ENCODE measurements around the gene PACRGL. TPM values are rescaled to one million over a fixed set of nuclear protein-coding genes. Genes with fewer than 3 reads are reported as not detected.

The PACRGL gene
- total RNA-seq, 4 donors from 2014 or later, result 10.8 to 28.6 (median 13.7) TPM

DNA sequence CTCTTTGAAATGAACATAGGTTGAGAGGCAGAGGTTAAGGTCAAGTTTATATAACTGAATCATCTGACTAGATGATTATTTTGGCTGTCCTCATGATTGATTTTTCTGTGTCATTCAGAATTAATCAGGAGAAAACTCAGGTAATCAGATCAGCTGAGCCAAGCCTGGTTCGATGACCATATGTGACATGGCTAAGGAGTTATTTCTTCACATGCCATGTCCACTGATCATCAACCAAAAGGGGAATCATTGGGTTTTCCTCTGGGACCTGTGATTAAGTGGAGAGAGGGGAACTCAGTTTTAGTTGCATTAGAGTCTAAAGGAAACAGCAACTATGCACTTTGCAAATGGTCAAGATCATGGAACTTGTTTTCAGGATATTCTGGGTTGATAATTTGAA lies 20.3 kb upstream of the PACRGL start:
- Histone ChIP-seq H3K9me3 (no peaks in the 10 kb centered on the region), H3K4me1 (no peaks in the 10 kb centered on the region), H3K27me3 (no peaks in the 10 kb centered on the region), H3K4me3 (no peak overlapping the region), H3K27ac (no peak overlapping the region), H3K36me3 (no peaks in the 10 kb centered on the region)
- TF ChIP-seq, protein P1, sequence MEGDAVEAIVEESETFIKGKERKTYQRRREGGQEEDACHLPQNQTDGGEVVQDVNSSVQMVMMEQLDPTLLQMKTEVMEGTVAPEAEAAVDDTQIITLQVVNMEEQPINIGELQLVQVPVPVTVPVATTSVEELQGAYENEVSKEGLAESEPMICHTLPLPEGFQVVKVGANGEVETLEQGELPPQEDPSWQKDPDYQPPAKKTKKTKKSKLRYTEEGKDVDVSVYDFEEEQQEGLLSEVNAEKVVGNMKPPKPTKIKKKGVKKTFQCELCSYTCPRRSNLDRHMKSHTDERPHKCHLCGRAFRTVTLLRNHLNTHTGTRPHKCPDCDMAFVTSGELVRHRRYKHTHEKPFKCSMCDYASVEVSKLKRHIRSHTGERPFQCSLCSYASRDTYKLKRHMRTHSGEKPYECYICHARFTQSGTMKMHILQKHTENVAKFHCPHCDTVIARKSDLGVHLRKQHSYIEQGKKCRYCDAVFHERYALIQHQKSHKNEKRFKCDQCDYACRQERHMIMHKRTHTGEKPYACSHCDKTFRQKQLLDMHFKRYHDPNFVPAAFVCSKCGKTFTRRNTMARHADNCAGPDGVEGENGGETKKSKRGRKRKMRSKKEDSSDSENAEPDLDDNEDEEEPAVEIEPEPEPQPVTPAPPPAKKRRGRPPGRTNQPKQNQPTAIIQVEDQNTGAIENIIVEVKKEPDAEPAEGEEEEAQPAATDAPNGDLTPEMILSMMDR (IDR thresholded peaks at IDR 0.05), result no peak
- TF ChIP-seq POLR2A (IDR thresholded peaks at IDR 0.05), result no peak
- intact Hi-C loops (cut with DNase I), result loop anchor here (10.0 kb wide), 2 partner anchors 255 to 1985 kb away; no protein-coding TSS in a partner anchor
- WGBS, 2 donors, result 42 to 57% methylated on average over 1 of the region's 1 CpG
- no peak for DNase-seq

GRCh38 chr4:20680736-20681135 lies 19.5 kb upstream of the PACRGL start:
- Histone ChIP-seq H3K27ac (no peak overlapping the region), H3K36me3 (no peaks in the 10 kb centered on the region), H3K4me1 (no peaks in the 10 kb centered on the region), H3K4me3 (no peak overlapping the region), H3K27me3 (no peaks in the 10 kb centered on the region), H3K9me3 (no peaks in the 10 kb centered on the region)
- intact Hi-C loops (cut with DNase I), result loop anchor here (10.0 kb wide), 2 partner anchors 256 to 1986 kb away; no protein-coding TSS in a partner anchor
- no peak for DNase-seq
- WGBS, 2 donors, result 36 to 68% methylated on average over 1 of the region's 1 CpG
- TF ChIP-seq, protein P1 (IDR thresholded peaks at IDR 0.05), result no peak
- no peak for TF ChIP-seq POLR2A (IDR thresholded peaks at IDR 0.05)

DNA sequence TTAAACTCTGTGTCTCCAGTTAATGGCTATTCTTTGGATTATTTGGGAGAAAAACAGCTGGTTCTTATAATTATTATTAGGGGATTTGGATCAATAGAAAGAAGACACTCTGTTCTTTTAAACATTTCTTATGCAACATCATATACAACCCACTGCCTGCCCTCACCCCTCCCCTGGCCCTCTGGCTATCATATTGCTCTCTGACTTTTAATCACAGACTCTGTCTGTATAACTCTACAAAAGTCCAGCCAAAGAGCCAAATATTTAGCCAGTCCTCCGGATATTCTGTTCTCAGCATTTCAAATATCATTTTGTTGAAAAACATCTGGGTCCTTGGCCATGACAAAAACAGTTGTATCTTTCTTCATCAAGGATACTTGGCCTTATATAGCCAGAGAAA lies 19.0 kb upstream of the PACRGL start:
- TF ChIP-seq, protein P1 (IDR thresholded peaks at IDR 0.05), result no peak
- TF ChIP-seq POLR2A (IDR thresholded peaks at IDR 0.05), result no peak
- WGBS, 2 donors, result 50 to 75% methylated on average over 1 of the region's 1 CpG
- Histone ChIP-seq H3K27me3 (no peaks in the 10 kb centered on the region), H3K36me3 (no peaks in the 10 kb centered on the region), H3K4me1 (no peaks in the 10 kb centered on the region), H3K27ac (no peak overlapping the region), H3K9me3 (no peaks in the 10 kb centered on the region), H3K4me3 (no peak overlapping the region)
- DNase-seq, result no peak
- intact Hi-C loops (cut with DNase I), result loop anchor here (10.0 kb wide), 2 partner anchors 256 to 1986 kb away; no protein-coding TSS in a partner anchor

- no peaks in the 10 kb centered on the region for H3K27me3 ChIP-seq
- no peaks in the 10 kb centered on the region for H3K4me1 ChIP-seq
- intact Hi-C loops (cut with DNase I), result loop anchor here (10.0 kb wide), 2 partner anchors 258 to 1988 kb away; no protein-coding TSS in a partner anchor
- no peaks in the 10 kb centered on the region for H3K9me3 ChIP-seq
- WGBS, 2 donors, result 64 to 66% methylated on average over 3 of the region's 3 CpGs
- H3K4me3 ChIP-seq, result no peak overlapping the region
- no peak overlapping the region for H3K27ac ChIP-seq
- H3K36me3 ChIP-seq, result no peaks in the 10 kb centered on the region
- no peak for DNase-seq
- TF ChIP-seq, protein P1 (IDR thresholded peaks at IDR 0.05), result no peak
- no peak for TF ChIP-seq POLR2A (IDR thresholded peaks at IDR 0.05)
Measured at GRCh38 chr4:20682853-20683252, 17.4 kb upstream of the PACRGL start.

- DNase-seq, result no peak
- Histone ChIP-seq H3K4me3 (no peak overlapping the region), H3K9me3 (no peaks in the 10 kb centered on the region), H3K4me1 (no peaks in the 10 kb centered on the region), H3K27ac (no peak overlapping the region), H3K27me3 (no peaks in the 10 kb centered on the region), H3K36me3 (no peaks in the 10 kb centered on the region)
- intact Hi-C loops (cut with DNase I), result loop anchor here (10.0 kb wide), 2 partner anchors 259 to 1989 kb away; no protein-coding TSS in a partner anchor
- no peak for TF ChIP-seq POLR2A (IDR thresholded peaks at IDR 0.05)
- 74 to 84% methylated on average over 3 of the region's 3 CpGs for whole genome bisulfite sequencing, 2 donors
Measured at GRCh38 chr4:20683766-20684165, 16.5 kb upstream of the PACRGL start.
